SU-DHL-6 (cell line): Measurements from ENCODE around the gene ALKBH3.
A peak's percentile ranks its signal among the peaks of the same experiment; 100 is the strongest.

Experiments used
- H2AFZ ChIP-seq: fragments of 200-600 bp; sonication (generic); 2 replicates; pipeline ENCODE4 v1.6.1; 2014; ENCODE audit warnings: low read depth, mild to moderate bottlenecking, moderate library complexity, mixed read lengths, antibody characterized with exemption, low read length; ENCODE audit not compliant: severe bottlenecking
- H3F3A ChIP-seq: fragments of 200-600 bp; shearing (Covaris generic); 2 replicates; pipeline ENCODE4 v1.6.0; 2016; ENCODE audit warnings: antibody characterized with exemption, mild to moderate bottlenecking; ENCODE audit not compliant: insufficient read depth
- H3K27ac ChIP-seq: fragments of 200-600 bp; sonication (generic); 2 replicates; pipeline ENCODE4 v1.5.1; 2016; ENCODE audit warnings: low read depth, mild to moderate bottlenecking, low read length, moderate library complexity, mixed read lengths
- H3K27me3 ChIP-seq: fragments of 200-600 bp; sonication (generic), shearing (Covaris generic); 2 replicates; pipeline ENCODE4 v1.6.0; 2014; ENCODE audit warnings: mild to moderate bottlenecking, low read length
- H3K36me3 ChIP-seq: fragments of 200-600 bp; sonication (generic); 2 replicates; pipeline ENCODE4 v1.6.1; 2014; ENCODE audit warnings: mild to moderate bottlenecking, low read length, mixed read lengths
- H3K4me2 ChIP-seq: fragments of 300-600, 200-600 bp; shearing (Covaris generic), sonication (generic); 2 replicates; pipeline ENCODE4 v1.6.0; 2014; ENCODE audit warnings: low read length, low read depth, mild to moderate bottlenecking; ENCODE audit not compliant: poor library complexity, severe bottlenecking
- H3K4me3 ChIP-seq: fragments of 200-600 bp; sonication (generic); 2 replicates; pipeline ENCODE4 v1.5.1; 2014; ENCODE audit warnings: antibody characterized with exemption, low read length, mild to moderate bottlenecking, mixed read lengths; ENCODE audit not compliant: insufficient read depth, poor library complexity, severe bottlenecking
- H3K79me2 ChIP-seq: fragments of 200-600 bp; sonication (generic); 2 replicates; pipeline ENCODE4 v1.6.1; 2014; ENCODE audit warnings: mild to moderate bottlenecking, low read length, moderate library complexity; ENCODE audit not compliant: insufficient read depth
- H3K9ac ChIP-seq: fragments of 200-600 bp; sonication (generic); 2 replicates; pipeline ENCODE4 v1.7.0; 2014; ENCODE audit warnings: mild to moderate bottlenecking, low read length
- H3K9me2 ChIP-seq: fragments of 200-600 bp; sonication (generic); replicated peaks from 2 replicates; pipeline ENCODE4 v1.6.1; 2014; ENCODE audit warnings: low read length; ENCODE audit not compliant: insufficient read depth
- H3K9me3 ChIP-seq: fragments of 200-600 bp; sonication (generic); 2 replicates; pipeline ENCODE4 v1.6.1; 2014; ENCODE audit warnings: low read length, mixed read lengths; ENCODE audit not compliant: insufficient read depth
- H4K20me1 ChIP-seq: fragments of 200-600 bp; sonication (generic); 2 replicates; pipeline ENCODE4 v1.6.1; 2014; ENCODE audit warnings: low read depth, mild to moderate bottlenecking, antibody characterized with exemption, low read length, moderate library complexity, mixed read lengths
- EZH2phosphoT487 ChIP-seq: fragments of 200-600 bp; sonication (generic), shearing (Covaris generic); conservative IDR thresholded peaks from 2 replicates; pipeline ENCODE4 v1.6.1; 2018; ENCODE audit warnings: mild to moderate bottlenecking, antibody characterized with exemption, low read length, moderate library complexity, mixed read lengths
- TF ChIP-seq, protein P1 (sequence below): fragments of 200-600 bp; sonication (generic); IDR thresholded peaks from one replicate; pipeline ENCODE4 v1.5.1; 2017; ENCODE audit warnings: antibody characterized with exemption, mild to moderate bottlenecking, low read length, moderate library complexity; ENCODE audit not compliant: insufficient read depth, poor library complexity, severe bottlenecking

ALKBH3 gene

DNA sequence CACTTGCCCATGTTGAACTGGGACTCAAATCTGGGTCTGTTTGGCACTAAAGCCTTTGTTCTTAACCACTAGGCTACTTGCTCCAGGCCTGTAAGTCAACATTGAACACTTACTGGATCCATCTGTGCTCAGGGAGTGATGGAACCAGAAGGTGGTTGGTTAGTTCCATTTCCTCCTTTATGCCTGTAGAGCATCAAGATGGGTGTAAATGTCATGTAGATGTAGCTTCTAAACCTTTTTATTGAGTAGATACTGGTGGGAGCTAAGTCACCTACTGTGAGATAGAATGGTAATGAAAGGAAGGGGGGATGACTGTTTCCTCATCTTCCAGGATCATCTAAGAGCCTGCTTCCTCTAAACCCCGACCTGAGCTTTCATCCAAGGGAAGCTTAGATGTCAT is 38.6 kb upstream of the ALKBH3 start:
- H4K20me1 ChIP-seq: no peaks in the 10 kb centered on the region
- no peak overlapping the region for H3K4me3 ChIP-seq
- H3K9ac ChIP-seq: no peak overlapping the region
- no peaks in the 10 kb centered on the region for H3K79me2 ChIP-seq
- H3F3A ChIP-seq: no peaks in the 10 kb centered on the region
- H3K36me3 ChIP-seq: peaks cover 3% of the 10 kb centered on the region; the same call in 1 of the 2 replicates
- no peaks in the 10 kb centered on the region for H3K9me2 ChIP-seq
- no peak overlapping the region for H2AFZ ChIP-seq
- H3K27ac ChIP-seq: no peak overlapping the region
- no peaks in the 10 kb centered on the region for H3K27me3 ChIP-seq
- no peak overlapping the region for H3K4me2 ChIP-seq
- TF ChIP-seq, protein P1, sequence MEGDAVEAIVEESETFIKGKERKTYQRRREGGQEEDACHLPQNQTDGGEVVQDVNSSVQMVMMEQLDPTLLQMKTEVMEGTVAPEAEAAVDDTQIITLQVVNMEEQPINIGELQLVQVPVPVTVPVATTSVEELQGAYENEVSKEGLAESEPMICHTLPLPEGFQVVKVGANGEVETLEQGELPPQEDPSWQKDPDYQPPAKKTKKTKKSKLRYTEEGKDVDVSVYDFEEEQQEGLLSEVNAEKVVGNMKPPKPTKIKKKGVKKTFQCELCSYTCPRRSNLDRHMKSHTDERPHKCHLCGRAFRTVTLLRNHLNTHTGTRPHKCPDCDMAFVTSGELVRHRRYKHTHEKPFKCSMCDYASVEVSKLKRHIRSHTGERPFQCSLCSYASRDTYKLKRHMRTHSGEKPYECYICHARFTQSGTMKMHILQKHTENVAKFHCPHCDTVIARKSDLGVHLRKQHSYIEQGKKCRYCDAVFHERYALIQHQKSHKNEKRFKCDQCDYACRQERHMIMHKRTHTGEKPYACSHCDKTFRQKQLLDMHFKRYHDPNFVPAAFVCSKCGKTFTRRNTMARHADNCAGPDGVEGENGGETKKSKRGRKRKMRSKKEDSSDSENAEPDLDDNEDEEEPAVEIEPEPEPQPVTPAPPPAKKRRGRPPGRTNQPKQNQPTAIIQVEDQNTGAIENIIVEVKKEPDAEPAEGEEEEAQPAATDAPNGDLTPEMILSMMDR: no peak
- no peak for TF ChIP-seq EZH2phosphoT487
- H3K9me3 ChIP-seq: no peaks in the 10 kb centered on the region

DNA sequence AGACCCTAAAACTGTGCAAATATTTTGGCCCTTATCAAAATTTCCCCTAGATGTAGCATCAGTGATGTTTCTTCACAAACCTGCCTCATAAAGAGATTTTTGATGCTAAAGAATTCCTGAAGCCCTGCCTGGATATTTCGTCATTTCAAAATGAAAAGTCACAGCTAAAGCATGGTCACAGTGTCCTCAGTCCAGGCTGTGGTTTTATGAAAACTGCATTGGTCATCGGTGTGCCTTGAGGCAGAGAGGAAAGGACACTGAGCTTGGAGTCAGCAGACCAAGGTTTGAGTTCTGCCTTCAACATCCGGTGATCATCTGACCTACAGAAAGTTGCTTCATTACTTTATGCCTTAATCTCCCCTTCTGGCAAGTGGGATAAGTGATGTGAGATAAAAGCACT is 34.8 kb upstream of the ALKBH3 start:
- Histone ChIP-seq H3K9me3 (no peaks in the 10 kb centered on the region), H3K27me3 (no peaks in the 10 kb centered on the region), H3K79me2 (no peaks in the 10 kb centered on the region), H3K4me2 (no peak overlapping the region), H3K9ac (no peak overlapping the region), H2AFZ (no peak overlapping the region), H3K4me3 (no peak overlapping the region), H3K27ac (no peak overlapping the region), H3K36me3 (no peaks in the 10 kb centered on the region), H3F3A (no peaks in the 10 kb centered on the region), H4K20me1 (no peaks in the 10 kb centered on the region), H3K9me2 (no peaks in the 10 kb centered on the region)
- TF ChIP-seq, protein P1: no peak
- no peak for TF ChIP-seq EZH2phosphoT487

DNA sequence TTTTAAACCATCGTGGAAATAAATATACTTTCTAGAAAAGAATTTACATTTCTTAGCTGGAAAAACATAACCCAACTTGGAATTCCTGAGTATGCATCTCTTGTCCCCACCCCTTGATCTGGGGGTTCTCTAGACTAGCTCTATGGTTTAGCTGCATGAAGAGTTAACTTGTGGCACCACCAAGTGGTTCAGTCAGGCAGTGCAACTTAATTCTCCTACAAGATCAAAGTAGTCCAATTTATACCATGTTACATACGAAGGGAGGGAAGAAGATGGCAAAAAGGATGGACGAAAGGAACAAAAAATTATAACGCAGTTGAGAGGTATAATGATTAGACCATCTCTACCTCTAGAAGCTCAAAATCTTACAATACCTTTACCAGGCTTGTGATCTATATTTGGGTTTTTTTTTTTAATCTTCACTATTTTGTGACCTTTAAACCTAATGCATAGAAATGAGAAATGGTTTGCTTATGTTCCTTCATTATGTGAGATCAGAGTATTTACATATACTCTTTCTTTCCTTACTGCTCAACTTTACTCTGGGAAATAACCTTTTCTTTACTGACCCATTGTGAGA is 28.5 kb upstream of the ALKBH3 start:
- Histone ChIP-seq H3K36me3 (peaks cover 9% of the 10 kb centered on the region), H3K9me3 (no peaks in the 10 kb centered on the region), H3K4me3 (no peak overlapping the region), H3F3A (no peaks in the 10 kb centered on the region), H3K27me3 (no peaks in the 10 kb centered on the region), H4K20me1 (no peaks in the 10 kb centered on the region), H3K4me2 (no peak overlapping the region), H3K9ac (no peak overlapping the region), H2AFZ (no peak overlapping the region), H3K27ac (no peak overlapping the region), H3K9me2 (no peaks in the 10 kb centered on the region), H3K79me2 (no peaks in the 10 kb centered on the region)
- no peak for TF ChIP-seq EZH2phosphoT487
- TF ChIP-seq, protein P1: peak; percentile 64
